HG03442 (cell line): Measurements from ENCODE around the gene NOL6.
"Not testable (repeated sequence)": the region's sequence is repeated elsewhere in the genome, so short reads cannot be mapped to it uniquely, and the experiment has no call there.

Experiments
- ATAC-seq: cut with Tn5 transposase; IDR thresholded peaks from one replicate; pipeline ENCODE4 v1.9.1; 2021; ENCODE audit warnings: mild to moderate bottlenecking, moderate library complexity; ENCODE audit not compliant: unreplicated experiment

Gene NOL6, protein sequence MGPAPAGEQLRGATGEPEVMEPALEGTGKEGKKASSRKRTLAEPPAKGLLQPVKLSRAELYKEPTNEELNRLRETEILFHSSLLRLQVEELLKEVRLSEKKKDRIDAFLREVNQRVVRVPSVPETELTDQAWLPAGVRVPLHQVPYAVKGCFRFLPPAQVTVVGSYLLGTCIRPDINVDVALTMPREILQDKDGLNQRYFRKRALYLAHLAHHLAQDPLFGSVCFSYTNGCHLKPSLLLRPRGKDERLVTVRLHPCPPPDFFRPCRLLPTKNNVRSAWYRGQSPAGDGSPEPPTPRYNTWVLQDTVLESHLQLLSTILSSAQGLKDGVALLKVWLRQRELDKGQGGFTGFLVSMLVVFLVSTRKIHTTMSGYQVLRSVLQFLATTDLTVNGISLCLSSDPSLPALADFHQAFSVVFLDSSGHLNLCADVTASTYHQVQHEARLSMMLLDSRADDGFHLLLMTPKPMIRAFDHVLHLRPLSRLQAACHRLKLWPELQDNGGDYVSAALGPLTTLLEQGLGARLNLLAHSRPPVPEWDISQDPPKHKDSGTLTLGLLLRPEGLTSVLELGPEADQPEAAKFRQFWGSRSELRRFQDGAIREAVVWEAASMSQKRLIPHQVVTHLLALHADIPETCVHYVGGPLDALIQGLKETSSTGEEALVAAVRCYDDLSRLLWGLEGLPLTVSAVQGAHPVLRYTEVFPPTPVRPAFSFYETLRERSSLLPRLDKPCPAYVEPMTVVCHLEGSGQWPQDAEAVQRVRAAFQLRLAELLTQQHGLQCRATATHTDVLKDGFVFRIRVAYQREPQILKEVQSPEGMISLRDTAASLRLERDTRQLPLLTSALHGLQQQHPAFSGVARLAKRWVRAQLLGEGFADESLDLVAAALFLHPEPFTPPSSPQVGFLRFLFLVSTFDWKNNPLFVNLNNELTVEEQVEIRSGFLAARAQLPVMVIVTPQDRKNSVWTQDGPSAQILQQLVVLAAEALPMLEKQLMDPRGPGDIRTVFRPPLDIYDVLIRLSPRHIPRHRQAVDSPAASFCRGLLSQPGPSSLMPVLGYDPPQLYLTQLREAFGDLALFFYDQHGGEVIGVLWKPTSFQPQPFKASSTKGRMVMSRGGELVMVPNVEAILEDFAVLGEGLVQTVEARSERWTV

DNA sequence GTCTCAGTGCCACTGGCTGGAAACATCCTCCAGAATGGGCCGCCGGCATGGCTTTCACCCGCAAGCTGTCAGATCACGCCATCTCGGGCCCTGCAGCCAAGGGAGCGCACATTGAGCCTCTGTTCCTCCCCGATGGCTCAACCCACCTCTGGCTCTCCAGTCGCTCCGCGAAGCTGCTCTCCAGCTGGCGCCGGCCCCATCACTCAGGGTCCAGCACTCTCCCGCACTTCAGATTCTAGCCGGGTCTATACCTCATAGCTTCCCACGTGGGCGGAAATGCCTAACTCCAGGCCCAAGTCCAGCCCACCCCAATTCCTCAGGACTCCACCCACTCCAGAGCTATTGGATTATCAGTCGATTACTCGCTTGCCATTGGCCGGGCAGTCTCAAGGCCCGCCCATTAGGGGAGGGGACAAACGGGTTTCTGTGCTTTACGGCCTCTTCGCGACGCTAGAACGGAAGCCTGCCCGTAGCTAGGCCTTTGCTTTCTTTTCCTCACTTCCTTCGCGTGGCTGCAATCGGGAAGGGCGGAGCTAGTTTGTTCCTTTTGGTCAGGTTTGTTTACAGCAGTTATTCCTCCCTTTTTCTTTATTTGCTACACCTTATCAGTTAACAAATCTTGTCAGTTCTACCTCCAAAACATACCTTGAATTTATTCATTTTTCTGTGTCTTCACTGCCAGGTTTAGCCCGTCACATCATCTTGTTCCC is at the start of gene NOL6:
TSS of gene NOL6 (minus strand) at position 282 of the 710 bp plus-strand sequence. CDS start at position 200, 82 bp downstream.
- peak; percentile 98 for ATAC-seq

DNA sequence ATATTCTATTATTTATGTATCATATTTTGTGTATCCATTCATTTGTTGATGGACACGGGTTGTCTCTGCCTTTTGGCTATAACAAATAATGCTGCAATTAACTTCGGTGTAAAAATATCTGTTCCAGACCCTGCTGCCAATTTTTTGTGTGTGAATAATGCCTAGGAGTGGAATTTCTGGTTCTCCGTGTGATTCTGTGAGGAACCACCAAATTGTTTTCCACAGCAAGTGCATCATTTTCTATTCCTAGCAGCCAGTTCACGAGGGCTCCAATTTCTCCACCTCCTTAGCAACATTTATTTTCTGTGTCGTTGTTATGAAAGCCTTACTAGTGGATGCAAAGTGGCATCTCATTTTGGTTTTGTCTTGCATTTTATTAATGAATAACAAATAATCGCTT is 48.1 kb upstream of the NOL6 start:
- ATAC-seq = not testable (repeated sequence)

DNA sequence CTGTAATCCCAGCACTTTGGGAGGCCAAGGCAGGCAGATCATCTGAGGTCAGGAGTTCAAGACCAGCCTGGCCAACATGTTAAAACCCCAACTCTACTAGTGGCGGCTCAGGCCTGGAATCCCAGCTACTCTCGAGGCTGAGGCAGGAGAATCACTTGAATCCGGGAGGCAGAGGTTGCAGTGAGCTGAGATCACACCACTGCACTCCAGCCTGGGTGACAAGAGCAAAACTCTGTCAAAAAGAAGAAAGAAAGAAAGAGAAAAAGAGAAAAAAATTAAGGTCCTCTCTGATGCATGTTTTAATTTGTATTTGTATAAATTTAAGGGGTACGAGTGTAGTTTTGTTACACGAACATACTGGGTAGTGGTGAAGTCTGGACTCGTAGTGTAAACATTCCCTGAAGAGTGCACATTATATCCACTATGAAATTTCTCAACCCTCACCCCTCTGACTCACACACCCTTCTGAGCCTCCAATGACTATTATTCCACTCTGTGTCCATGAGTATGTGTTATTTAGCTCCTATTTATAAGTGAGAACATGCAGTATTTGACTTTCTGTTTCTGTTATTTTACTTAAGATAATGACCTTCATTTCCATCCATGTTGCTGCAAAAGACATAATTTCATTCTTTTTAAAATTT is 44.3 kb upstream of the NOL6 start:
- ATAC-seq = not testable (repeated sequence)

DNA sequence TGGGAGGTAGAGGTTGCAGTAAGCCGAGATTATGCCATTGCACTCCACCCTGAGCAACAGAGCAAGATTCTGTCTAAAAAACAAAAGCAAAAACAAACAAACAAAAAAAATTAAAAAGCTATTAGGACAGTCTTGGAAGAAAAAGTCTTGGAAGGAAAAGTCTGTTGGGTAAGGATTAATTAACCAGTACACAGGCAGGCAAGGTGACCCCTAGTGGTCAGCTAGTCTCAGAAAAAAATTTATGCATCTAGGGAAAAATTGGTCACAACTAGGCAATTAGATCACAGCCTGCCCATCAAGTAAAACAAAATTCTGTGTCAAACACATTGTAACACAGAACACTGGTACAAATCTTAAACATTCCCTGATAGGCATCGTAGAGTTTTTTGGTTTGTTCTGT is 43.6 kb upstream of the NOL6 start:
- ATAC-seq = no peak

DNA sequence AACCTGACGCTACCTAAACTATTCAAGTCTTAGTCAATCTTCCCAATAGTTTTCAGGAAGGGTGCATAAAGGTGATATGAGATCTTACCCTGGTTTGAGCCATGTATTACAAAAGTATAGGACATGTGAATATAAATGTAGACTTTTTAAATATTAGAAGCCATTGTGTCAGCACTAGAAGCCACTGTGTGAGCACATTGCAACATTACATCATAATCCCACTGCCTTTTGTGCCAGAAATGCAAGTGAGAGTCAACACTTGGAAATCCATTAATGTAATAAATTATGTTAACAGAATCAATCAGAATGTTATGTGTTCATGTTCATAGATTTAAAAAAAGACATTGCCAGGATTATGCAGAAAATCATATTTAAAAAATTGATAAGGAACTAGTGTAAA is 42.7 kb upstream of the NOL6 start:
- ATAC-seq = not testable (repeated sequence)

DNA sequence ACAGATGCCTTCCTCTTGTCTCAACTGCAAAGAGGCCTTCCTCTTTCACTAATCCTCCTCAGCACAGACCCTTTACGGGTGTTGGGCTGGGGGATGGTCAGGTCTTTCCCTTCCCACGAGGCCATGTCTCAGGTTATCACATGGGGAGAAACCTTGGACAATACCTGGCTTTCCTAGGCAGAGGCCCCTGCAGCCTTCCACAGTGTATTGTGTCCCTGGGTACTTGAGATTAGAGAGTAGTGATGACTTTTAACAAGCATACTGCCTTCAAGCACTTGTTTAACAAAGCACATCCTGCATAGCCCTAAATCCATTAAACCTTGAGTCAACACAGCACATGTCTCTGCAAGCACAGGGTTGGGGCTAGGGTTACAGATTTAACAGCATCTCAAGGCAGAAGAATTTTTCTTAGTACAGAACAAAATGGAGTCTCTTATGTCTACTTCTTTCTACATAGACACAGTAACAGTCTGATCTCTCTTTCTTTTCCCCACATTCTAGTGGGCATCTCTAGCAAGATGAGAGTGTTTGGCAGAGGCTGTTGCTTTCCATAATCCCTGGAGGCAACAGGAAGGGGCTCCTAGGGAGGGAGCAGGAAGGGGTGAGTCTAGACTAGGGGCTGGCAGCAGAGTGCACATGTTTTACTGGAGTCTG is 41.7 kb upstream of the NOL6 start:
- ATAC-seq = not testable (repeated sequence)

DNA sequence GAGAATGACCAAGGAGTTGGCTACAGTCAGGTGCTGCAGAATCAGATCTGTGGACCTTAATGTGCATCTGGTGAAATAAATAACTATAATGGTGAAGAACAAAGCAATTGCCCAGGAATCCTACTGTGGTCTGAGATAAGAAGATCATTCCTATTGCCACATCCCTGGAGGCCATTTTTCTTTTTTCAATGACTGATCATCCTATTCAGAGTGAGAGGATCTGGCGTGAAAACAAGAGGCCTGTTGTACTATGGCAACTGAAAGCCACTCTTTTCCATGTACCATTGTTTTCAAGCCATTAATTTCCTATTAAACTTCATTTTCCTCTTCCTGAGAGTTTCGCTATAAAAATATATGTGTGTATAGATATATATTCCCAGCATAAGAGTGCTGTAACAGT is 38.8 kb upstream of the NOL6 start:
- ATAC-seq = not testable (repeated sequence)

DNA sequence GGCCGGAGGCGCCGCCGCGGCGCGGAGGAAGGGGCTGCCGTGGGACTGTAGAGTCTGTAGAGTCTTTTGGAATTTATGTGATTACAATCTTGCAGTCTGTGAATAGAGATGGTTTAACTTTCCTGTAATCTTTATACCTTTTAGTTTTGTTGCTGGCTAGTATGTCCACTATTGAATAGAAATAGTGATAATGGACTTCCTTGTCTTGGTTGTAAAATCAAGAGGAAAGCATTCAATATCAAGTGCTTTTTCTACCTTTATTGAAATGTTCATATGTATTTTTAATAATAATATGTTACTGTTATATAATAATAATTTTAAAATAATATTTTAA is 37.4 kb upstream of the NOL6 start:
- ATAC-seq = not testable (repeated sequence)

DNA sequence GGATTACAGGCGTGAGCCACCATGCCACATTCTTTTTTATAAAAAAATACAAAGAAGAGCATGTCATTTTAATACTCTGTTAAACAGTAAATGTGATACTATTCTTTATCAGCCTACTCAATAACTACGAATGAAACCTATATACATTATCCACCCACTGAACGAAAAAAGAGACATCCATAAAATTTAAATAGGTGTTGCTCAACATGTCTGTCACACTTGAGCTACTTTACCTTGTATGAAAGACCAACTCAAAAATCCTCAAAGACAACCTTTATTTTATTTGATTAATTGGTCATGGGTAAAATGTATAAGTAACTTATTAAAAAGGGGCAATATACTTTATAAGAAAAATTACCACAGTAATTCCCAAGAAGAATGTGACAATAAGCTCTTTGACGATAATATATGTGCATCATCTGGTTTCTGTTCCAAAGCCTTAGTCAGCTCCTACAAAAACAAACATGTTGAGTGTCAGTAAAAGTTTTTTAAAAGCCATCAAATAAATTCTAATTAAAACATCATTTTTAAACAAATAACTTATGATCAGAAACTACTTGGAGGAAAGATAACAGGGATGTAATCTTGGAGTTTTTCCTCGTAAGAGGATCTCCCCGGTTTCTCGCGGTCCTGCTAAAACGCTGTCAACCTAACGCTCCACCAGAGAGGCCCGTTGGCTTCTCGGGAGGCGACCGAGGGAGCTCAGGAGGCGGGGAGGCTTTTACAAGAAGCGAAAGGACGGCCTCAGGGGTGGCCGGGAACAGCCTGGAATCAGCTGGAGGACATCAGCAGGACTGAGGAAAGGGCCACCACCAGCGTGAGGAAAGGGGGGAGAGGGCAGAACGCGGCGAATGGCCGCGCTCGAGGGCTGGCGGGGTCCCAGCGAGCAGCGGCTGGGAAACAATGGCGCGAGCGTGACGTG is 36.8 kb upstream of the NOL6 start:
- peak; percentile 47 for ATAC-seq

DNA sequence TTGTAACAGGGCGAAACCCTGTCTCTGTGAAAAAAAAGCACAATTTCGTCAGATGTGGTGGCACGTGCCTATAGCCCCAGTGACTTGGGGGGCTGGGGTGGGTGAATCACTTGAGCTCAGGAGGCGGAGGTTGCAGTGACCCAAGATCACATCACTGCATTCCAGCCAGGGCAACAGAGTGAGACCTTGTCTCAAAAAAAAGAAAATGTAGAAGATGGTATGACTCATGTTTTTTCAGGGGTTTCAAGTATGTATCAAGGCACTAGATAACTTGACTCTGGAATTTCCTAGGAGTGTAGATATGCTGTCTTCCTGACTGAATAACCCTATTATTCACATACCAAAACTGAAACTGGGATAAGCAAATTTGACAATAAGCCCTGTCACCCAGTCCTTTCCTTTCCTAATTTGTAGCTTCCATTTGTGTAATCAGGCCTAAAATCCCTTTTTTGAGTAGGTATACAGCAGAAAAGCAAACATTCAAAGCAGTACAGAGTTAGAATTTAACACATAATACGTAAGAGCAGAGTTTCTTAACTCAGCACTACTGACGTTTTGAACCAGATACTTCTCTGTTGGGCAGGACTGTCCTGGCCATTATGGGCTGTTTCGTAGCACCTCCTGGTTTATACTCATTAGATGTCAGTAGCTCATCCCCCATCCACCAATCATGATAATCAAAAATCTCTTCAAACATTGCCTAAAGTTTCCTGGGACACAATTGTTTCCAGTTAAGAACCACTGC is 33.1 kb upstream of the NOL6 start:
- no peak for ATAC-seq

DNA sequence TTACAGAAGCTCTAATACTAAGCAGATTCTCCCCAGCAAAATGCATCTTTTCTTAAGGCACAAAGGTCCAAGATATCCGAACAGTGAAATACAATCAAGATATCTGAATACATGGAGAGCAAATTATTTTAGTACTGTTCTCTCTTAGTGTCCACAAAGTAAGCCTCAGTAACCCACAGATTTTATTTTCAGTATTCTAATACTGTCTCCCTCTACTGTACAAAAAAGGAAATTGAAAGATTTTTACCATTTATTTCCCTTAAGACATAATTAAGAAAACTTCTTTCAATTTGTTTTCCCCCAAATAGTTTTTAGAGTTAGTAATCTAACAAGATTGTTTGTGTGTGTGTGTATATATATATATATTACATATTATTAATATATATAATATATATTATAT is 24.7 kb upstream of the NOL6 start:
- no peak for ATAC-seq

DNA sequence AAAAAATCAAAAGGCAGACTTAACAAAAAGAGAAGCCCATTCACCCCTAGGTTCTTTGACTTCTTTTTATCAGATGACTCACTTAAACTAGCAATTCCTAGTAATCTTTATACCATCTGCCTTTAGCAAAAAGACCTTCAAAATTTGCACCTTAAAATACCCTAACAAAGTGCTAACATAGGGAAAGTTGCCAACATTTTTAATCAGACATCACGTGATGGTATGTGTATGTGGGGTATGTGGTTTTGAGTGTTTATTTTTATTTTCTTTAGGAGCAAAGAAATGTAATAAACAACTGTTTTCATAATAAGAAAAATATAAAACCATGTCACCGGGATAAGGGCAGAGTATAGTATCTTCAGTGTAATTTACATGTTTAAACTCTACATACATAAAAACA is 20.1 kb upstream of the NOL6 start:
- not testable (repeated sequence) for ATAC-seq

DNA sequence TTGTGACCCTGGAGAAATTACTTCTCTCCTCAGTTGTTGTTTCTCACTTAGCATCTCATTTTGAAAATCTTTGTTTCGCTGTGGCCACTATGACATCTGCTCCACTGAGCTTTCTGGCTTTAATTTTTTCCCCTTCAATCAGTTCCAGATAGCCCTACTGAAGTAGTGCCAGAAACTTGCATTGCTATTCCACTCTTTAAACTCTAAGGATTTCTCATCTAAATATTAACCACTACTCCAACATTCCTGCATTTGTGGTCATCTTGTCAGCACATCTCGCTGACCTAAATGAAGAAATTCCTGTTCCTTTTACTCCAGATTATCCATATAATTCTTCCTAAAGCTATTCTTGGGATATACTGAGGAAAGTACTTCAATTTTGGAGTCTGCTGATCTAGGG is 15.3 kb upstream of the NOL6 start:
- no peak for ATAC-seq

DNA sequence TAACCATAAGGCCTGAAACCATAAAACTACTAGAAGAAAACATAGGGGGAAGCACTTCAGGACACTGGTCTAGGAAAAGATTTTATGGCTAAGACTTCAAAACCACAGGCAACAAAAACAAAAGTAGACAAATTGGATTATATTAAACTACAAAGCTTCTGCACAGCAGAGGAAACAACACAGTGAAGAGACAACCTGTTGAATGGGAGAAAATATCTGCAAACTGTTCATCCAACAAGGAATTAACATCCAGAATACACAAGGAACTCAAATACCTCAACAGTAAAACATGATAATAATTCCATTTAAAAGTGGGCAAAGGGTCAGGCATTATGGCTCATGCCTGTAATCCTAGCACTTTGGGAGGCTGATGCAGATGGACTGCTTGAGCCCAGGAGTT is 11.6 kb upstream of the NOL6 start:
- not testable (repeated sequence) for ATAC-seq

DNA sequence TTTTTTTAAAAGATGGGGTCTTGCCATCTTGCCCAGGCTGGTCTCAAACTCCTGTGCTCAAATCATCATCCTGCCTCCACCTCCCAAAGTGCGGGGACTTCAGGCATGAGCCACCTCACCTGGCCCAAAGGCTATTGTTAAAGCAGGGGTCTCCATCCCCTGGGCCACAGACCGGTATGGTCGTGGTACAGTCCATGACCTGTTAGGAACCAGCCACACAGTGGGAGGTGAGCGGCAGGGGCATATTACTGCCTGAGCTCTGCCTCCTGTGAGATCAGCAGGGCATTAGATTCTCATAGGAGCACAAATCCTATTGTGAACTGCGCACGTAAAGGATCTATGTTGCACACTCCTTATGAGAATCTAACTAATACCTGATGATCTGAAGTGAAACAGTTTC is 7.3 kb upstream of the NOL6 start:
- ATAC-seq = no peak

DNA sequence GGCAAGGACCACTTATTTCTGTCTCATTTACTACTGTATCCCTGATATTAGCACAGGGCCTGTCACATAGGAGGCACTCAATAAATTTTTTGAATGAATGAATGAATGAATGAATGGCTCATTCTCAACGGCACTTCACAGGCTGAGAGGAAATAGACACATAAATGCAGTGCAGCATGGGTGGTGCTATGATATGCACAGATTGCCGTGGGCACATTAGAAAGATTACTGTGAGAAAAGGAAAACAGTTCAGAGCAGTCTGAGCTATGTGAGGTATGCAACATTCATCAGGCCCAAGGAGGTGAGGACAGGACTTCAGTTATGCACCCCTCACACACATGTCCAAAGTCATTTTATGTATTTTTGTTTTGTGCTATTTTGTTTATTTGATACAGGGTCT is 6.4 kb upstream of the NOL6 start:
- no peak for ATAC-seq

DNA sequence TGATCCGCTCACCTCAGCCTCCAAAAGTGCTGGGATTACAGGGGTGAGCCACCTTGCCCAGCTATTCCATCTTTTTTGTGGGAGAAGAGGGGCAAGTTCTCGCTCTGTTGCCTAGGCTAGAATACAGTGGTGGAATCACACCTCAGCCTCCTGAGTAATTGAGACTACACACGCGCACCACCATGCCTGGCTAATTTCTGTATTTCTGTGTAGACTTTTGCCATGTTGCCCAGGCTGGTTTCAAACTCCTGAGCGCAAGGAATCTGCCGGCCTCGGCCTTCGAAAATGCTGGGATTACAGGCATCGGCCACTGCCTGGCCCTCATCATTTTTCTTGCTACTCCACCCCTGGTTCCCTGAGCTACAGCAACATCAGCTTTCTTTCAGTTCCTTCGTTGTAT is 2.8 kb upstream of the NOL6 start:
- no peak for ATAC-seq

DNA sequence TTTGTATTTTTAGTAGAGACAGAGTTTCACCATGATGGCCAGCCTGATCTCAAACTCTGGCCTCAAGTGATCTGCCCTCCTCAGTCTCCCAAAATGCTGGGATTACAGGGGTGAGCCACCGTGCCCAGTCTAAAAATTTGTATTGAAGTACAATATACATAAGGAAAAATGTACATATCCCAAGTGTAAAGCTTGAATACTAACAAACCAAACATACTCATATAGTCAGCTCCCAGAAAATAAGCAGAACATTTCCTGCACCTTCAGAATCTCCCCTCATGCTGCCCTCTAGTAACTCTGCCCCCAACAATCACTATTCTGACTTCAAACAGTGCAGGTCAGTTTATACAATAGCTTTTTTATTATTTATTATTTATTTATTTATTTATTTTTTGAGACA is 1.6 kb upstream of the NOL6 start:
- no peak for ATAC-seq
